Adrenal gland (tissue), 12 donors: ENCODE measurements around the gene WFDC10A. TPM values are rescaled to one million over a fixed set of nuclear protein-coding genes. Genes with fewer than 3 reads are reported as not detected.

Source experiments
- DNase-seq, 7 donors: peaks; one replicate each; pipeline ENCODE4 v3.0.0-alpha.2; 2019 to 2020
- H3K27ac ChIP-seq, 5 donors: fragments of 200-600 bp; sonication (generic) in 4 of 5; 1 replicate in 3 of 5; 2 replicates in 2 of 5; pipeline versions ENCODE4 v1.5.1 to v1.8.0; 2016 to 2020; ENCODE audit warnings: mild to moderate bottlenecking in 1 of 5
- H3K27me3 ChIP-seq: fragments of 200-600 bp; 2 replicates; pipeline ENCODE4 v1.8.0; 2021
- H3K36me3 ChIP-seq, 2 donors: fragments of 200-600 bp; replicated peaks in 1 of 2; 1 replicate in 1 of 2; 2 replicates in 1 of 2; pipeline versions ENCODE4 v1.5.1 to v1.8.0; 2018 to 2022
- H3K4me1 ChIP-seq, 2 donors: fragments of 200-600 bp; replicated peaks in 1 of 2; 1 replicate in 1 of 2; 2 replicates in 1 of 2; pipeline versions ENCODE4 v1.5.1 to v1.8.0; 2018 to 2021
- H3K4me3 ChIP-seq, 4 donors: fragments of 200-600 bp; sonication (generic) in 3 of 4; one replicate each; pipeline ENCODE4 v1.5.1; 2016 to 2018
- H3K9me3 ChIP-seq, 3 donors: fragments of 200-600 bp; sonication (generic) in 1 of 3; replicated peaks in 1 of 3; 1 replicate in 2 of 3; 2 replicates in 1 of 3; pipeline versions ENCODE4 v1.5.1 to v1.8.0; 2016 to 2021
- POLR2A ChIP-seq, 2 donors: fragments of 450-650 bp; IDR thresholded peaks; one replicate each; pipeline ENCODE4 v1.6.1; 2017; ENCODE audit warnings: antibody characterized with exemption in 2 of 2, mild to moderate bottlenecking in 2 of 2, moderate library complexity in 1 of 2
- WGBS, 4 donors: extraction: QIAGEN DNeasy Blood & Tissue Kit in 2 of 4; methylation state at CpG; one replicate each; pipeline versions ENCODE4 v1.1.5 to v1.1.7; 2013 to 2017; 5-methylcytosine and 5-hydroxymethylcytosine counted together
- intact Hi-C, 2 donors: fragments of 100-400 bp; cut with DNase I; formaldehyde crosslinking; loops; one replicate each; pipeline versions ENCODE4 v1.14.1 to v1.15.0; 2022 to 2023
- polyA plus RNA-seq, 3 donors: library from polyadenylated mRNA; stranded (reverse); fragments of 200-250 nt in 2 of 3; fragments of 350-450 nt in 1 of 3; fragmentation: Illumina TruSeq in 1 of 3; extraction: RNeasy Lipid Tissue Mini Kit (QIAGEN cat#74804) in 1 of 3; gene quantifications; one replicate each; pipeline ENCODE4 v1.2.3, GENCODE V29; 2013 to 2014
- total RNA-seq, 9 donors: library from RNA; depleted of rRNA in 4 of 9; stranded (reverse); fragments of >200 nt in 4 of 9; fragments of 120-200 nt in 1 of 9; fragmentation: NEBNext Ultra II Directional in 1 of 9; extraction: Animal tissue kit (Norgen Biotek cat#: 25700) in 1 of 9; gene quantifications; one replicate each; pipeline versions ENCODE4 v1.1.0 to v1.2.4, GENCODE V29; 2013 to 2023
- TF ChIP-seq, protein P1 (sequence below), 6 experiments: fragments of 450-650 bp in 4 of 6; fragments of 200-600 bp in 2 of 6; sonication (generic) in 1 of 6; IDR thresholded peaks; 1 replicate in 5 of 6; 2 replicates in 1 of 6; pipeline versions ENCODE4 v1.5.1 to v1.8.0; 2016 to 2021; ENCODE audit warnings: antibody characterized with exemption in 6 of 6, mild to moderate bottlenecking in 2 of 6, moderate library complexity in 1 of 6
- donor health status: healthy with polysubstance abuse.
- donor health status: Bipolar disorder and iron deficiency.
- donor health status: DM: yes; HTN: yes; CAD: no.
- donor health status: DM: no; HTN: no; CAD: no.
- donor health status: DM: no; HTN: no; CAD: no.
- donor health status: DM: yes; HTN: yes; CAD: no.

The WFDC10A gene
- total and polyA plus RNA-seq, 12 donors: not detected

DNA sequence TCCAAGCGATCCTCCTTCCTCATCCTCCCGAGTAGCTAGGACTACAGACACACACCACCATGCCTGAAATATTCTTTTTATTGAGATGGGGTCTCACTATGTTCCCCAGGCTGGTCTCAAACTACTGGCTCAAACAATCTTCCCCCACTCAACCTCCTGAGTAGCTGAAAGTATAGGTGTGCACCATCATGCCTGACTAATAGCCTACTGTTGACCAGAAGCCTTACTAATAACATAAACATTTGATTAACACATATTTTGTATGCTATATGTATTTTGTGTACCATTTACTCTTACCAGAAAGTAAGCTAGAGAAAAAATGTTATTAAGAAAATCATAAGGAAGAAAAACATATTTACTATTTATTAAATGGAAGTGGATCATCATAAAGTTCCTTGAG is 11.9 kb upstream of the WFDC10A start:
- Histone ChIP-seq H3K36me3 (no peaks in the 10 kb centered on the region), H3K4me1 (no peaks in the 10 kb centered on the region), H3K9me3 (no peaks in the 10 kb centered on the region), H3K27ac (no peak overlapping the region), H3K4me3 (no peak overlapping the region), H3K27me3 (no peaks in the 10 kb centered on the region)
- intact Hi-C loops: no loop called here
- TF ChIP-seq POLR2A (IDR thresholded peaks at IDR 0.05): no peak
- TF ChIP-seq, protein P1, sequence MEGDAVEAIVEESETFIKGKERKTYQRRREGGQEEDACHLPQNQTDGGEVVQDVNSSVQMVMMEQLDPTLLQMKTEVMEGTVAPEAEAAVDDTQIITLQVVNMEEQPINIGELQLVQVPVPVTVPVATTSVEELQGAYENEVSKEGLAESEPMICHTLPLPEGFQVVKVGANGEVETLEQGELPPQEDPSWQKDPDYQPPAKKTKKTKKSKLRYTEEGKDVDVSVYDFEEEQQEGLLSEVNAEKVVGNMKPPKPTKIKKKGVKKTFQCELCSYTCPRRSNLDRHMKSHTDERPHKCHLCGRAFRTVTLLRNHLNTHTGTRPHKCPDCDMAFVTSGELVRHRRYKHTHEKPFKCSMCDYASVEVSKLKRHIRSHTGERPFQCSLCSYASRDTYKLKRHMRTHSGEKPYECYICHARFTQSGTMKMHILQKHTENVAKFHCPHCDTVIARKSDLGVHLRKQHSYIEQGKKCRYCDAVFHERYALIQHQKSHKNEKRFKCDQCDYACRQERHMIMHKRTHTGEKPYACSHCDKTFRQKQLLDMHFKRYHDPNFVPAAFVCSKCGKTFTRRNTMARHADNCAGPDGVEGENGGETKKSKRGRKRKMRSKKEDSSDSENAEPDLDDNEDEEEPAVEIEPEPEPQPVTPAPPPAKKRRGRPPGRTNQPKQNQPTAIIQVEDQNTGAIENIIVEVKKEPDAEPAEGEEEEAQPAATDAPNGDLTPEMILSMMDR (IDR thresholded peaks at IDR 0.05): no peak
- no peak for DNase-seq
- 77 to 98% (median 84%) methylated on average over 2 of the region's 2 CpGs for WGBS, 4 donors

GRCh38 chr20:45621593-45621992 is 7.9 kb upstream of the WFDC10A start:
- DNase-seq: no peak
- H3K4me3 ChIP-seq: no peak overlapping the region
- H3K36me3 ChIP-seq: no peaks in the 10 kb centered on the region
- no peaks in the 10 kb centered on the region for H3K4me1 ChIP-seq
- H3K9me3 ChIP-seq: no peaks in the 10 kb centered on the region
- no peaks in the 10 kb centered on the region for H3K27me3 ChIP-seq
- TF ChIP-seq, protein P1 (IDR thresholded peaks at IDR 0.05): no peak
- no peak for TF ChIP-seq POLR2A (IDR thresholded peaks at IDR 0.05)
- 73 to 84% (median 81%) methylated on average over 2 of the region's 2 CpGs for WGBS, 4 donors
- intact Hi-C loops: no loop called here
- no peak overlapping the region for H3K27ac ChIP-seq

- H3K27me3 ChIP-seq: no peaks in the 10 kb centered on the region
- intact Hi-C loops: no loop called here
- no peak overlapping the region for H3K27ac ChIP-seq
- no peak for DNase-seq
- no peak overlapping the region for H3K4me3 ChIP-seq
- no peak for TF ChIP-seq POLR2A (IDR thresholded peaks at IDR 0.05)
- TF ChIP-seq, protein P1 (IDR thresholded peaks at IDR 0.05): no peak
- H3K9me3 ChIP-seq: no peaks in the 10 kb centered on the region
- WGBS, 4 donors: 54 to 62% (median 58%) methylated on average over 2 of the region's 2 CpGs
- H3K36me3 ChIP-seq: no peaks in the 10 kb centered on the region
- H3K4me1 ChIP-seq: no peaks in the 10 kb centered on the region
Observed at GRCh38 chr20:45626540-45626939, 3.0 kb upstream of the WFDC10A start.

DNA sequence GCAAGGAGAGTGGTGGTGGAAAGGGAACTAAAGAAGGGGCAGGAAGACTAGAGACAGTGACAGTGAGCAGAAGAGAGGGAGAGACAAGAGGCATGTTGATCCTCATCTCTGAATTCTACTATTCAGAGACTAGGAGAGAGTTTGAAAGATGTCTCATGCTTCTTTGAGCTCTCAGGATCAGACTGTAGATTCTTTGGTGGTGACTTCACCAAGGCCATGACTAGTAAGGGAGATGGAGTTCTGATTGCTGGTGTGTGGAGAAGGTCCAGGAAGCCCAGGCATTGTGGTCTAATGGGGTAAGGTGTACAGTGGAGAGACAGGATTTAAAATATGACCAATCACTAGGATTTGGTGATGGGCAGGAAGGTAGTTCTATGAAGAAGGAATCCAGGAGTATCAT is 832 bp downstream of the WFDC10A start:
- H3K4me1 ChIP-seq: no peaks in the 10 kb centered on the region
- TF ChIP-seq, protein P1 (IDR thresholded peaks at IDR 0.05): no peak
- TF ChIP-seq POLR2A (IDR thresholded peaks at IDR 0.05): no peak
- no peaks in the 10 kb centered on the region for H3K36me3 ChIP-seq
- DNase-seq: no peak
- no peaks in the 10 kb centered on the region for H3K9me3 ChIP-seq
- no peaks in the 10 kb centered on the region for H3K27me3 ChIP-seq
- no peak overlapping the region for H3K4me3 ChIP-seq
- intact Hi-C loops: no loop called here
- H3K27ac ChIP-seq: no peak overlapping the region
